Thyroid gland (tissue), 4 donors: ENCODE measurements around the gene FOXD4L4.
"Not testable (repeated sequence)": the region's sequence is repeated elsewhere in the genome, so short reads cannot be mapped to it uniquely, and the experiment has no call there.

Experiments used
- POLR2A ChIP-seq, 2 donors: fragments of 450-650 bp; IDR thresholded peaks; one replicate each; pipeline ENCODE4 v1.6.1; 2017; ENCODE audit warnings: antibody characterized with exemption in 2 of 2, mild to moderate bottlenecking in 2 of 2, moderate library complexity in 1 of 2
- TF ChIP-seq, protein P1 (sequence below), 6 experiments: fragments of 200-600 bp in 3 of 6; fragments of 450-650 bp in 3 of 6; sonication (generic) in 3 of 6; IDR thresholded peaks; one replicate each; pipeline ENCODE4 v1.5.1; 2016 to 2019; ENCODE audit warnings: antibody characterized with exemption in 6 of 6, mild to moderate bottlenecking in 2 of 6, inconsistent platforms in 1 of 6, moderate library complexity in 1 of 6

DNA sequence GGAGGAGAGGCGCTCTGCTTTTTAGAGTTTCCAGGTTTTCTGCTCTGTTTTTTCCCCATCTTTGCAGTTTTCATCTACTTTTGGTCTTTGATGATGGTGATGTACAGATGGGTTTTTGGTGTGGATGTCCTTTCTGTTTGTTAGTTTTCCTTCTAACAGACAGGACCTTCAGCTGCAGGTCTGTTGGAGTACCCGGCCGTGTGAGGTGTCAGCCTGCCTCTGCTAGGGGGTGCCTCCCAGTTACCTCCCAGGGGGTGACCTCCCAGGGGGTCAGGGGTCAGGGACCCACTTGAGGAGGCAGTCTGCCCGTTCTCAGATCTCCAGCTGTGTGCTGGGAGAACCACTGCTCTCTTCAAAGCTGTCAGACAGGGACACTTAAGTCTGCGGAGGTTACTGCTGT, 22.5 kb upstream of the FOXD4L4 start:
- not testable (repeated sequence) for TF ChIP-seq POLR2A (IDR thresholded peaks at IDR 0.05)
- TF ChIP-seq, protein P1, sequence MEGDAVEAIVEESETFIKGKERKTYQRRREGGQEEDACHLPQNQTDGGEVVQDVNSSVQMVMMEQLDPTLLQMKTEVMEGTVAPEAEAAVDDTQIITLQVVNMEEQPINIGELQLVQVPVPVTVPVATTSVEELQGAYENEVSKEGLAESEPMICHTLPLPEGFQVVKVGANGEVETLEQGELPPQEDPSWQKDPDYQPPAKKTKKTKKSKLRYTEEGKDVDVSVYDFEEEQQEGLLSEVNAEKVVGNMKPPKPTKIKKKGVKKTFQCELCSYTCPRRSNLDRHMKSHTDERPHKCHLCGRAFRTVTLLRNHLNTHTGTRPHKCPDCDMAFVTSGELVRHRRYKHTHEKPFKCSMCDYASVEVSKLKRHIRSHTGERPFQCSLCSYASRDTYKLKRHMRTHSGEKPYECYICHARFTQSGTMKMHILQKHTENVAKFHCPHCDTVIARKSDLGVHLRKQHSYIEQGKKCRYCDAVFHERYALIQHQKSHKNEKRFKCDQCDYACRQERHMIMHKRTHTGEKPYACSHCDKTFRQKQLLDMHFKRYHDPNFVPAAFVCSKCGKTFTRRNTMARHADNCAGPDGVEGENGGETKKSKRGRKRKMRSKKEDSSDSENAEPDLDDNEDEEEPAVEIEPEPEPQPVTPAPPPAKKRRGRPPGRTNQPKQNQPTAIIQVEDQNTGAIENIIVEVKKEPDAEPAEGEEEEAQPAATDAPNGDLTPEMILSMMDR (IDR thresholded peaks at IDR 0.05), result not testable (repeated sequence)
